Fibroblast of skin of left quadriceps (primary cell): ENCODE results near the gene TMEM63C.
"Not testable (repeated sequence)": the region's sequence is repeated elsewhere in the genome, so short reads cannot be mapped to it uniquely, and the experiment has no call there.

ENCODE experiments used
- DNase-seq, 2 experiments: peaks; one replicate each; pipeline ENCODE4 v3.0.0-alpha.2; 2013; ENCODE audit warnings: low read depth in 2 of 2

TMEM63C gene

DNA sequence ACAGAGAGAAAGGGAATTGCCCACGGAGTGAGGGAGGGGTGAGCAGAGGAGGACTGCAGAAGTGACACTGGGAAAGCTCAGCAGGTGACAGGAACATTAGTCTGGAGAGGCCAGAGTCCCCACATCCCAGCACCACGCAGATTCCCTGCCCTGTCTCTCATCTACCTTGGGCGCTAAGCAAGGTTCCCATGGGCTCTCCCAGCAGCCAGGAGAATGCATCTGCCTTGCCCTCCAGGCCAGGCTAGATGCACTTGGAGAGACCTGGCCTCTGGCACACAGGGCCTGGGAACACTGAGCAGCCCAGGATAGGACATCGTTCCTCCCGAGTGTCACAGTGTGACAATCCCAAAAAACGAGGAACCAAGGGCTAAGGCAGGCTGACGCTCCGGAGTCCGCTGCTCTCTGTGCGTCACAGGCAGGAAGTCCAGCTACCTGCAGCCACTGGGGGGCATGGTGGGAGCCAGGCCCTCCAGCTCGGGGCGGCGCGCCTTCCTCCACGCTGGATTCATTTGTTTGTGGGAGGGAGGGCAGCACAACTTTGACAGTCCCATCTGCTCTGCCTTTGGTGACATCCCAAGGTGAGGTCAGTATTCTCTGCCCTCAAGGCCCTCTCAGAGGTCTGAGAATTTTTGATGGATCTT is 94.8 kb downstream of the TMEM63C start:
- DNase-seq: no peak

- no peak for DNase-seq
Observed at GRCh38 chr14:77276959-77277358, 95.4 kb downstream of the TMEM63C start.

GRCh38 chr14:77278461-77279230 is 97.0 kb downstream of the TMEM63C start:
- DNase-seq: no peak

GRCh38 chr14:77279719-77280118 is 98.1 kb downstream of the TMEM63C start:
- no peak for DNase-seq

DNA sequence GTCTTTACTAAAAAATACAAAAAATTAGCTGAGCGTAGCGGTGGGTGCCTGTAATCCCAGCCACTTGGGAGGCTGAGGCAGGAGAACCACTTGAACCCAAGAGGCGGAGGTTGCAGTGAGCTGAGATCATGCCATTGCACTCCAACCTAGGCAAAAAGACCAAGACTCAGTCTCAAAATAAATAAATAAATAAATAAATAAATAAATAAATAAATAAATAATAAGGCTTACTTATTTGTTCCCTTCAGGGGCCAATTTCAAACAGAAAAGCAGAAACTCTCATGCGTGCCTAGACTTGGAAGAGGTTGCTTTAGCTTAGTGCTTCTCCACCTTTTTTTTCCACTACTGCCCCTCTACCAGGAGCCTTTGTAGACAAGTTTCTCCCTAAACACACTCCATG is 99.3 kb downstream of the TMEM63C start:
- not testable (repeated sequence) for DNase-seq

- no peak for DNase-seq
Observed at GRCh38 chr14:77281852-77282410, 100.3 kb downstream of the TMEM63C start.

- no peak for DNase-seq
Observed at GRCh38 chr14:77284066-77284465, 102.5 kb downstream of the TMEM63C start.

- DNase-seq: no peak
Observed at GRCh38 chr14:77284466-77284865, 102.9 kb downstream of the TMEM63C start.

- no peak for DNase-seq
Observed at GRCh38 chr14:77286576-77286975, 105.0 kb downstream of the TMEM63C start.

GRCh38 chr14:77290705-77291104 is 109.1 kb downstream of the TMEM63C start:
- no peak for DNase-seq

DNA sequence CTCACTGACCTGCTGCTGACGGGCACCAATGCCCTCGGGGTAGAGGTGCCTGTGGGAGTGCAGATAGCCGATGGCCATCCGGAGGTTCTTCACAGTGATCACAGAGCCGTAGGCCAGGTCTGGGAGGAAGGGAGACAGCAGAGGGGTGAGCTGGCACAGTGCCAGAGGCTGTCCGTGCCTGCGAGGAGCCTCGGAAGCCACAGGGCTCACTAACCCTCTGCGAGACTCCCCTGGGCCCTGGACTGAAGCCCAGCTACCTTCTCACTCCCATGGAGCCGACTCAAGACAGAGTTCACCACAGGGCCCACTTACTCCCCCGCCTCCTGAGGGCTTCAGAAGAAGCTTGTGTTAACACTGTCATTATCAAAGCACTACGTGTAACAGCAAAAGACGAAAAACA is 114.6 kb downstream of the TMEM63C start:
- no peak for DNase-seq

GRCh38 chr14:77296906-77297305 is 115.3 kb downstream of the TMEM63C start:
- no peak for DNase-seq

- DNase-seq: no peak
Observed at GRCh38 chr14:77299771-77300170, 118.2 kb downstream of the TMEM63C start.

DNA sequence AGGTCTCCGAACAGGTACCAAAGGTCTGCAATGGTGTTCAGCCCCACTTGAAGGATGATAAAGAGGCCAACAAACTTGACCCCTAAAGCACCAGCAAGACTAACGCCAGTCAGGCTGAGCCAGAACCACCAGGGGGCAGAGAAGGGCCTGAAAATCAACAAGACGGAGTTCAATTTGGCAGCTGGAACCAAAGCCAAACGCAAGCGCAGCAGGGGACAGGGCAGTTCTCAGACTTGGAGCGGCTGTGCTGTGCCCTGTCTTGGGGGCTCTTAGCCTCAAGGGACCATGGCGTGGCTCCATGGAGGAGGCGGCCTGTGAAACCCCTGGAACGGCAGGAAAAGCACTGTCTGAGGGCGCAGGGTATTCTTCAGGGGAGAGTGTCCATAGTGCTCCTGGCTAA is 119.5 kb downstream of the TMEM63C start:
- DNase-seq: peak; percentile 40 to 47

- no peak for DNase-seq
Observed at GRCh38 chr14:77302926-77303325, 121.3 kb downstream of the TMEM63C start.

GRCh38 chr14:77303417-77304156 is 122.0 kb downstream of the TMEM63C start:
- peak; percentile 59 to 64 for DNase-seq

DNA sequence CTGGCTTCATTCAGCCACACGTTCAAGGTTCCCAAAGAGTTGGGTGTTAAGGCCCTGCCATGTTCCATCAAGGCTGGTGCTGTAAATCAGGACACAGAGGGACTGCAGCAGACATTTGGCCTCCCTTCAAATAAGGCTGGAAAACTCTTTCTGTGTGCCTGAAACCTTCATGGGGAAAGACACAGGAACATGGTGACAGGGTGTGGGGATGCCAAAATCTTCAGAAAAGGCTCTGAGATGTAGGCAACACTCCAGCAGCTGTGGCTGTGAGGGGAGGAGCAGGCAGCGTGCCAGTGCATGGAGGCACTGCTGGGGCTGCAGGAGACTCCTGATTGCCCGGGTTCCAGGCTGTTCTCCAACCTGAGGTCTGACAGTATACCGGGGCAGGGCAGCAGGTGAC is 124.1 kb downstream of the TMEM63C start:
- no peak for DNase-seq

- DNase-seq: no peak
Observed at GRCh38 chr14:77306416-77306815, 124.8 kb downstream of the TMEM63C start.

DNA sequence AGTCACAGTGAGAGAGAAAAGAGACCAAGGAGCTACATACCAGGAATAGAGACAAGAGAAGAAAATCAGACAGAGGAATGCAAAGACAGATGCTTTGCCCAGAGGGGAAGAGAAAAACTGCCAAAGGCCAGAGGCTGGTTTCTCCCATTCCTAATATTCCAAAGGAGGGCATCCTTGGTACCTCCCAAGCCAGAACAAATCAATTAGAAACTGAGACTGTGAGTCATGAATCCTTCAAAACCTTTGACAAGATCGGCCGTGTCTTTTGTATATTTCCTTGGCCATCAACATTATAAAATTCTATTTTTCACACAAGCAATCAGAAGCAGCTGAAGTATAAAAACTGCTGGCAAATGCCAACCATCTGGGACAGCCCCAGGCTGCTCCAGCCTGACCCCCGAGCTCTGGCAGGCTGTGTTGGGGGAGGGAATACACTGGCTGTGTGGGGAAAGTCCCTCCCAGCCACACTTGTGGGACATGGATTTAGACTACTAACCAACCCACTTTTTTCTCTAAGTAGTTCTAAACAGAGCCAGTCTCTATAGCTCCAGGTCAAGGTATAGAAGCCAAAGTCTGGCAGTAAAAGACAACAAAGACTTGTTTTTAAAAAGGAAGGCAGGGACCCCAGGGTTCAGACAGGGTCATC is 125.4 kb downstream of the TMEM63C start:
- DNase-seq: no peak
